GM12872 (cell line): ENCODE measurements around the gene ZNF341.

Experiments used
- TF ChIP-seq, protein P1 (sequence below): IDR thresholded peaks from 3 replicates; pipeline ENCODE4 v1.5.1; 2011; ENCODE audit warnings: low read depth, mild to moderate bottlenecking, low read length, moderate library complexity; ENCODE audit not compliant: insufficient read depth

ZNF341 gene

DNA sequence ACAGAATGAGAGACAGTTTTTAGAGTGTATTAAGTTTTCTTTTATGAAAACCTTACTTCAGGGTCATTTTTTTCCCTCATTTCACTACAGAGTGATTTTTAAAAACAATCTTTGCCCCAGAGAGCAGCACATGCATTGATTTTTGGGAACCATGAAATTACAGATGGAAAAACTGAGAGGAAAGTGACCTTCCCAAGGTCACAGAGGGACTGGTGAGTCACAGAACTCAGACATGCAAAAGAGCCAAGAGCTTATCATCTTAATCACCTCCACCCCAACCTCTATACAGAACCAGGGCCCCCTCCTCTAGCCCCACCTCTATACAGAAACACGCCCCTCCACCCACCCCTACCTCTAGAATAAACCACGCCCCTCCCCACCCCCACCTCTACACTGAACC, 22.4 kb upstream of the ZNF341 start:
- TF ChIP-seq, protein P1, sequence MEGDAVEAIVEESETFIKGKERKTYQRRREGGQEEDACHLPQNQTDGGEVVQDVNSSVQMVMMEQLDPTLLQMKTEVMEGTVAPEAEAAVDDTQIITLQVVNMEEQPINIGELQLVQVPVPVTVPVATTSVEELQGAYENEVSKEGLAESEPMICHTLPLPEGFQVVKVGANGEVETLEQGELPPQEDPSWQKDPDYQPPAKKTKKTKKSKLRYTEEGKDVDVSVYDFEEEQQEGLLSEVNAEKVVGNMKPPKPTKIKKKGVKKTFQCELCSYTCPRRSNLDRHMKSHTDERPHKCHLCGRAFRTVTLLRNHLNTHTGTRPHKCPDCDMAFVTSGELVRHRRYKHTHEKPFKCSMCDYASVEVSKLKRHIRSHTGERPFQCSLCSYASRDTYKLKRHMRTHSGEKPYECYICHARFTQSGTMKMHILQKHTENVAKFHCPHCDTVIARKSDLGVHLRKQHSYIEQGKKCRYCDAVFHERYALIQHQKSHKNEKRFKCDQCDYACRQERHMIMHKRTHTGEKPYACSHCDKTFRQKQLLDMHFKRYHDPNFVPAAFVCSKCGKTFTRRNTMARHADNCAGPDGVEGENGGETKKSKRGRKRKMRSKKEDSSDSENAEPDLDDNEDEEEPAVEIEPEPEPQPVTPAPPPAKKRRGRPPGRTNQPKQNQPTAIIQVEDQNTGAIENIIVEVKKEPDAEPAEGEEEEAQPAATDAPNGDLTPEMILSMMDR = no peak

DNA sequence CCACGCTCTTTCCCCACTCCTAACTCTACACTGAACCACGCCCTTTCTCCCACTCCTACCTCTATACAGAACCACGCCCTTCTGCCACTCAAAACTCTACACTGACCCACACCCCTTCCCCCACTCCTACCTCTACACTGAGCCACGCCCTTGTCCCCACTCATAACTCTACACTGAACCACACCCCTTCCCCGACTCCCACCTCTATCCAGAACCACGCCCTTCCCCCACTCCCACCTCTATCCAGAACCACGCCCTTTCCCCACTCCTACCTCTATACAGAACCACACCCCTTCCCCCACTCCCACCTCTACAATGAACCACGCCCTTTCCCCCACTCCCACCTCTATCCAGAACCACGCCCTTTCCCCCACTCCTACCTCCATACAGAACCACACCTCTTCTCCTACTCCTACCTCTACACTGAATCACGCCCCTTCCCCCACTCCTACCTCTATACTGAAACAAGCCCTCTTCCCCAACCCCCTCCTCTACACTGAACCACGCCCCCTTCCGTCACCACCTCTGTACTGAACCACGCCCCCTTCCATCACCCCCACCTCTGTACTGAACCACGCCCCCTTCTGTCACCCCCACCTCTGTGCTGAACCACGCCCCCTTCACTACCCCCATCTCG, 21.8 kb upstream of the ZNF341 start:
- TF ChIP-seq, protein P1 = no peak

DNA sequence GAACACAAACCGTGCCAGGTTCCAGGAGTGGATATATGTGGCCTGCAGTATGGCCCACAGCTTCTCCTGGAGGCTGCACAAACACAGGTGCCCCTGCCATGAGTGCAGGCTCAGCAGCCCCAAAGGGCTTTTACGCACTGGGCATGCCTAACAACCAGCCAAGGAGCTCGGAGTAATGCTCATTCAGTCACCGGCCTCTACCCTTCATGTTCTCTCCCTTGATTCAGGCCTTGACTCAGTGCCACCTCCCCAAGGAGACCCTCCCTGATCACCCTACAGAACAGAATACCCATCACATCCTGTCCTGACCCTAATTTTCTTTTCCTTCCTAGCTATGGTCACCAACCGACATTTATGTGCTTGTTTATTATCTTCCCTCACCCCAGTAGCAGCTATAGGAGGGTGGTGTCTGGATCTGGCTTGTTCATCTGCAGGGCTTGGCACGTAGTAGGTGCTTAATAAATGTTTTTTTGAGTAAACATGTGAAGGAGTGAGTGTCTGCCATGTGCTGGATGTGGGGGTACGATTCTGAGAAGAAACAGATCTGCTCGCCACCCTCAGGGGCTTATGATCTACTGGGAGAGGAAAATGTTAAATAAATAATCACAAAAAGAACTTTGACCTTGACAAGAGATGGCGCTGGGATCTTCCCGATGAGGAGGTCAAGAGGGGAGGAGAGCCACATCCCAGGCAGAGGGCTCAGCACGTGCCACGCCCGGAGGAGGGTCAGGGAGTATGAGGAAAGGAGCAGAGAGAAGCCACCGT, 20.9 kb upstream of the ZNF341 start:
- TF ChIP-seq, protein P1 = no peak

DNA sequence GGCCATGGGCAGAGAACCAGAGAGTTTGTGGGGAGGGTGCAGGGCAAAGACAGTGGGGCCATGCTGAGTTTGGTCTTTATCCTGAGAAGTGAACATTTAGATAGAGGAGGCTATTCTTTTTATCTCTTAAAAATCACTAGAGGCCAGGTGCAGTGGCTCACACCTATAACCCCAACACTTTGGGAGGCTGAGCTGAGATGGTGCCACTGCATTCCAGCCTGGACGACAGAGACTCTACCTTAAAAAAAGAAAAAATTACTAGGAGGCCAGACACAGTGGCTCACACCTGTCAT, 20.4 kb upstream of the ZNF341 start:
- TF ChIP-seq, protein P1 = no peak

DNA sequence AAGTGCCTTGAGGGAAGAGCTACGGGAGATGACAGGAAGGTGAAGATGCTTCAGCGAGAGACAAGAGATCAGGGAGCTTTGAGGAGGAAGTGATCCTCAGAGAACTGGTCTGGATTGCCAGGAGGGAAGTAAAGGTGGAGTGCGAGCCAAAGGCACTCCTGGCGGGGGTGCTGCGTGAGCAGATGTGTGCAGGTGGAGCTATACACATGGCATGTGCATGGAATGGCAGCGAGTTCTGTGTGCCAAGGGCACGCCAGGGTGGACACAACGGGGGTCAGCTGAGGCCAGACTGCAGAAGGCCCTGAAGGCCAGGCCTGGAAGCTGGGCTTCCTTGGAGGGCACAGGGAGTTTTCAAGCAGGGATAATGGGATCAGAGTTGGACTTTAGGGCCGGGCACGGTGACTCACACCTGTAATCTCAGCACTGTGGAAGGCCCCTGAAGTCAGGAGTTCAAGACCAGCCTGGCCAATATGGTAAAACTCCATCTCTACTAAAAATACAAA, 17.9 kb upstream of the ZNF341 start:
- TF ChIP-seq, protein P1 = no peak

DNA sequence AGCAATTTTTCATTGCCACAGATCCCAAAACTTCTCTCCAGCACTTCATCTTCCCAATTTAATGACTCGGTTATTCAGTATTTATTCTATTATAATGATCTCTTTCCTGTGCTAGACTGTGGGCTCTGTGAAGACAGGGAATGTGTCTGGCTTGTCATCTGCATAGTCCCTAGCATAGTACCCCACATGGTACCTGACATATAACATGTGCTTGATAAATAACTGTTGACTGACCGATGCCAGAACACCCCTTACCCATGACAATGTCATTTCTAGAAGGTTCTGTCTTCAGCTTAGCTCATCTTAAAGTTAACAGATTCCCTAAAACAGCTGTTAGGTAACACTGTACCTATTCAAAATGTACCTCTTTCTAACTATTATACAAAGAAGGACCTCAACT, 15.3 kb upstream of the ZNF341 start:
- TF ChIP-seq, protein P1 = no peak

DNA sequence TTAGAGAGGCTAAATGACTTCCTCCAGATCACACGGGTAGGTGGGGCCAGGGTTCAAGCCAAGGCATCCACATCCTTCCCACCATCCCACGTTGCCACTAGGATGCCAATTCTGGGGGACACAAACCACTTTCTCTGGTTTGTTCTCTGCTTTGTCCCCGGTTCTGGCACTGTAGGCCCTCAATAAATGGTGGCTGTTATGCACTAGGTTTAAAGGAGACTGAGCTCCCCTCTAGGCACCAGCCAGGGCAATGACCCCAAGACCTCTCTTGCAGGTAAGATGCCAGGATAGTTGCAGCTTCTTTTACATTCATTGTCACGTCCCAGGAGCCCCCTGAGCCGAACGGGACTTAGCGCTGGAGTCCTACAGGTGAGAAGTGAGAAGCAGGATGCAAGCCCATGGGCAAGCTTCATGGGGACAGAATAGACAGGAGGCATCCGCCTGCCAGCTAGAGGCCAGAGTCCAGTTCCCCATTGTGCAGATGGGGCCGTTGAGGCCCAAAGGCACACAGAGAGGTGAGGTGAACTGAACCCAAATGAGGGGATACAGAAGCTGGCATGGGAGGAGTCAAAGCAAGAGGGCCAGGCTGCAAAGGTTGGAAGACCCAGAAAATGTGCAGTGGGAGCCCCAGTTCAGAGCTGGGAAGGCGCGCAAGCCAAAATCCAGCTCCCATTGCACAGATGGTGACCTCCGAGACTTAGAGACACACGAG, 12.4 kb upstream of the ZNF341 start:
- TF ChIP-seq, protein P1 = no peak
